Measurements from ENCODE around the gene SLC35G6. TPM values are rescaled to one million over a fixed set of nuclear protein-coding genes. Genes with fewer than 3 reads are reported as not detected.
A peak's percentile ranks its signal among the peaks of the same experiment; 100 is the strongest.

SLC35G6 gene
- polyA plus RNA-seq, 2 donors: 0.01 TPM; not detected in 1

DNA sequence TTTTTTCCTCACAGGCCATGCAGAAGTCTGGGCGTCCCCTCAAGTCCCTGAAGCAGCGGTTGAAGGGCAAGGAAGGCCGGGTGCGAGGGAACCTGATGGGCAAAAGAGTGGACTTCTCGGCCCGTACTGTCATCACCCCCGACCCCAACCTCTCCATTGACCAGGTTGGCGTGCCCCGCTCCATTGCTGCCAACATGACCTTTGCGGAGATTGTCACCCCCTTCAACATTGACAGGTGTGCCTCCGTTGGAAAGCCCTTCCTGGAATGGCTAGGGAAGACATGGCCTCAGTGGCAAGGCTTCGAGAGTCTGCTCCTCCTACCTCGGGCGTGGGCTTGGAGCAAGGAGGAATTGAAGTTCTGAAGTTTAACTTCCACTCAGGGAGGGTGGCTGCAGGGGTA, 16.4 kb downstream of the SLC35G6 start:
- Histone ChIP-seq H3K4me1 (ENCODE audit: control insufficient read depth in 2 of 2, insufficient read depth in 2 of 2, low read length in 1 of 2) (peaks cover 0 to 2% of the 10 kb centered on the region in 2 donors), H3K9me3 (ENCODE audit: control insufficient read depth in 2 of 2, insufficient read depth in 1 of 2, low read depth in 1 of 2, low read length in 1 of 2) (no peaks in the 10 kb centered on the region), H3K27me3 (ENCODE audit: control insufficient read depth in 1 of 2, insufficient read depth in 2 of 2, low read length in 2 of 2) (no peaks in the 10 kb centered on the region), H3K4me3 (ENCODE audit: low read depth in 1 of 2, low read length in 2 of 2) (no peak overlapping the region), H3K36me3 (ENCODE audit: control insufficient read depth in 2 of 2, insufficient read depth in 2 of 2, low read length in 1 of 2) (peaks cover 31 to 60% of the 10 kb centered on the region in 2 donors), H3K27ac (ENCODE audit: low read depth in 2 of 2, low read length in 1 of 2) (no peak overlapping the region)
- 91 to 92% methylated on average over 14 of the region's 14 CpGs for WGBS, 2 donors

- Histone ChIP-seq H3K27ac (ENCODE audit: low read depth in 2 of 2, low read length in 1 of 2) (no peak overlapping the region), H3K9me3 (ENCODE audit: control insufficient read depth in 2 of 2, insufficient read depth in 1 of 2, low read depth in 1 of 2, low read length in 1 of 2) (no peaks in the 10 kb centered on the region), H3K27me3 (ENCODE audit: control insufficient read depth in 1 of 2, insufficient read depth in 2 of 2, low read length in 2 of 2) (no peaks in the 10 kb centered on the region), H3K4me1 (ENCODE audit: control insufficient read depth in 2 of 2, insufficient read depth in 2 of 2, low read length in 1 of 2) (no peaks in the 10 kb centered on the region), H3K4me3 (ENCODE audit: low read depth in 1 of 2, low read length in 2 of 2) (no peak overlapping the region), H3K36me3 (ENCODE audit: control insufficient read depth in 2 of 2, insufficient read depth in 2 of 2, low read length in 1 of 2) (peaks cover 44 to 74% of the 10 kb centered on the region in 2 donors)
- WGBS, 2 donors: 85 to 87% methylated on average over 11 of the region's 11 CpGs
These were observed 17.9 kb downstream of the SLC35G6 start for GRCh38 chr17:7499161-7499560.

GRCh38 chr17:7501729-7502128, 20.5 kb downstream of the SLC35G6 start:
- no peaks in the 10 kb centered on the region for H3K27me3 ChIP-seq (ENCODE audit: control insufficient read depth in 1 of 2, insufficient read depth in 2 of 2, low read length in 2 of 2)
- H3K4me1 ChIP-seq (ENCODE audit: control insufficient read depth in 2 of 2, insufficient read depth in 2 of 2, low read length in 1 of 2): no peaks in the 10 kb centered on the region
- 84% methylated on average over 14 of the region's 14 CpGs for WGBS, 2 donors
- peaks cover 41 to 61% of the 10 kb centered on the region in 2 donors for H3K36me3 ChIP-seq (ENCODE audit: control insufficient read depth in 2 of 2, insufficient read depth in 2 of 2, low read length in 1 of 2)
- H3K27ac ChIP-seq (ENCODE audit: low read depth in 2 of 2, low read length in 1 of 2): no peak overlapping the region
- no peaks in the 10 kb centered on the region for H3K9me3 ChIP-seq (ENCODE audit: control insufficient read depth in 2 of 2, insufficient read depth in 1 of 2, low read depth in 1 of 2, low read length in 1 of 2)
- no peak overlapping the region for H3K4me3 ChIP-seq (ENCODE audit: low read depth in 1 of 2, low read length in 2 of 2)

DNA sequence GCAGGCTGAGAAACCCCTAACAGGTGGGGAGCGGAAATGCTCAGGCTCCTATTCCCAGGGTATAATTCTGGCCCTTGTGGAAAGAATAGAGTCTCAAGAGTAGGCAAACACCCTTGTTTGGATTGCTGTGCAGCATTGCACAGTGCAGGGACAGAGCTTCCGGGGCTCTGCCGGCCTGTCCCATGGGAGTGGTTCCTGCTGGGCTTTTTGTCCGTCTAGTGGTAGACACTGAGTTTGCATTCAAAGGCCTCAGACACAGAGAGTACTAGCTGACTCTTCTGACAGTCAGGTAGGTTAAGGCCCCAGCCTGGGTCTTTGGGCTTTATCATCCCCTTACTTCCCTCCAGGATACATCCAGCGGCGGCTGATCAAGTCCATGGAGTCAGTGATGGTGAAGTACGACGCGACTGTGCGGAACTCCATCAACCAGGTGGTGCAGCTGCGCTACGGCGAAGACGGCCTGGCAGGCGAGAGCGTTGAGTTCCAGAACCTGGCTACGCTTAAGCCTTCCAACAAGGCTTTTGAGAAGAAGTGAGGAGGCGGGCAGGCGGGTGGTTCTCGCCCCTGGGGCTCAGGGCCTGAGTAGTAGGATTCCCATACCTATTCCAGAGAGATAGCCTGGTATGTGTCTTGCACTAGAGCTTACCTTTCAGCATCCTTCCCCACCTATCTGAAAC, 21.1 kb downstream of the SLC35G6 start:
- 90 to 92% methylated on average over 20 of the region's 20 CpGs for WGBS, 2 donors
- H3K27me3 ChIP-seq (ENCODE audit: control insufficient read depth in 1 of 2, insufficient read depth in 2 of 2, low read length in 2 of 2): no peaks in the 10 kb centered on the region
- H3K36me3 ChIP-seq (ENCODE audit: control insufficient read depth in 2 of 2, insufficient read depth in 2 of 2, low read length in 1 of 2): peaks cover 38 to 56% of the 10 kb centered on the region in 2 donors
- H3K4me3 ChIP-seq (ENCODE audit: low read depth in 1 of 2, low read length in 2 of 2): no peak overlapping the region
- H3K27ac ChIP-seq (ENCODE audit: low read depth in 2 of 2, low read length in 1 of 2): no peak overlapping the region
- no peaks in the 10 kb centered on the region for H3K4me1 ChIP-seq (ENCODE audit: control insufficient read depth in 2 of 2, insufficient read depth in 2 of 2, low read length in 1 of 2)
- no peaks in the 10 kb centered on the region for H3K9me3 ChIP-seq (ENCODE audit: control insufficient read depth in 2 of 2, insufficient read depth in 1 of 2, low read depth in 1 of 2, low read length in 1 of 2)

GRCh38 chr17:7502987-7503386, 21.7 kb downstream of the SLC35G6 start:
- H3K9me3 ChIP-seq (ENCODE audit: control insufficient read depth in 2 of 2, insufficient read depth in 1 of 2, low read depth in 1 of 2, low read length in 1 of 2): no peaks in the 10 kb centered on the region
- H3K27ac ChIP-seq (ENCODE audit: low read depth in 2 of 2, low read length in 1 of 2): no peak overlapping the region
- WGBS, 2 donors: 87% methylated on average over 14 of the region's 14 CpGs
- peaks cover 33 to 49% of the 10 kb centered on the region in 2 donors for H3K36me3 ChIP-seq (ENCODE audit: control insufficient read depth in 2 of 2, insufficient read depth in 2 of 2, low read length in 1 of 2)
- H3K4me1 ChIP-seq (ENCODE audit: control insufficient read depth in 2 of 2, insufficient read depth in 2 of 2, low read length in 1 of 2): no peaks in the 10 kb centered on the region
- H3K4me3 ChIP-seq (ENCODE audit: low read depth in 1 of 2, low read length in 2 of 2): no peak overlapping the region
- H3K27me3 ChIP-seq (ENCODE audit: control insufficient read depth in 1 of 2, insufficient read depth in 2 of 2, low read length in 2 of 2): no peaks in the 10 kb centered on the region

GRCh38 chr17:7503521-7503920, 22.3 kb downstream of the SLC35G6 start:
- no peak overlapping the region for H3K4me3 ChIP-seq (ENCODE audit: low read depth in 1 of 2, low read length in 2 of 2)
- no peaks in the 10 kb centered on the region for H3K9me3 ChIP-seq (ENCODE audit: control insufficient read depth in 2 of 2, insufficient read depth in 1 of 2, low read depth in 1 of 2, low read length in 1 of 2)
- 94 to 97% methylated on average over 8 of the region's 8 CpGs for WGBS, 2 donors
- no peaks in the 10 kb centered on the region for H3K27me3 ChIP-seq (ENCODE audit: control insufficient read depth in 1 of 2, insufficient read depth in 2 of 2, low read length in 2 of 2)
- H3K4me1 ChIP-seq (ENCODE audit: control insufficient read depth in 2 of 2, insufficient read depth in 2 of 2, low read length in 1 of 2): no peaks in the 10 kb centered on the region
- no peak overlapping the region for H3K27ac ChIP-seq (ENCODE audit: low read depth in 2 of 2, low read length in 1 of 2)
- H3K36me3 ChIP-seq (ENCODE audit: control insufficient read depth in 2 of 2, insufficient read depth in 2 of 2, low read length in 1 of 2): peaks cover 29 to 49% of the 10 kb centered on the region in 2 donors

GRCh38 chr17:7508145-7508544, 26.9 kb downstream of the SLC35G6 start:
- no peak overlapping the region for H3K4me3 ChIP-seq (ENCODE audit: low read depth in 1 of 2, low read length in 2 of 2)
- peak overlapping the region in 1 of 2 donors; percentile 1 for H3K27ac ChIP-seq (ENCODE audit: low read depth in 2 of 2, low read length in 1 of 2)
- H3K9me3 ChIP-seq (ENCODE audit: control insufficient read depth in 2 of 2, insufficient read depth in 1 of 2, low read depth in 1 of 2, low read length in 1 of 2): peaks cover 0 to 4% of the 10 kb centered on the region in 2 donors
- peaks cover 30 to 54% of the 10 kb centered on the region in 2 donors for H3K36me3 ChIP-seq (ENCODE audit: control insufficient read depth in 2 of 2, insufficient read depth in 2 of 2, low read length in 1 of 2)
- H3K4me1 ChIP-seq (ENCODE audit: control insufficient read depth in 2 of 2, insufficient read depth in 2 of 2, low read length in 1 of 2): peaks cover 0 to 2% of the 10 kb centered on the region in 2 donors
- WGBS, 2 donors: 65 to 66% methylated on average over 11 of the region's 11 CpGs
- no peaks in the 10 kb centered on the region for H3K27me3 ChIP-seq (ENCODE audit: control insufficient read depth in 1 of 2, insufficient read depth in 2 of 2, low read length in 2 of 2)

GRCh38 chr17:7508846-7509245, 27.6 kb downstream of the SLC35G6 start:
- Histone ChIP-seq H3K4me3 (ENCODE audit: low read depth in 1 of 2, low read length in 2 of 2) (no peak overlapping the region), H3K27ac (ENCODE audit: low read depth in 2 of 2, low read length in 1 of 2) (no peak overlapping the region), H3K9me3 (ENCODE audit: control insufficient read depth in 2 of 2, insufficient read depth in 1 of 2, low read depth in 1 of 2, low read length in 1 of 2) (peaks cover 0 to 4% of the 10 kb centered on the region in 2 donors), H3K27me3 (ENCODE audit: control insufficient read depth in 1 of 2, insufficient read depth in 2 of 2, low read length in 2 of 2) (no peaks in the 10 kb centered on the region), H3K36me3 (ENCODE audit: control insufficient read depth in 2 of 2, insufficient read depth in 2 of 2, low read length in 1 of 2) (peaks cover 26 to 54% of the 10 kb centered on the region in 2 donors), H3K4me1 (ENCODE audit: control insufficient read depth in 2 of 2, insufficient read depth in 2 of 2, low read length in 1 of 2) (peaks cover 0 to 2% of the 10 kb centered on the region in 2 donors)
- WGBS, 2 donors: 92 to 93% methylated on average over 9 of the region's 9 CpGs

GRCh38 chr17:7509937-7510336, 28.7 kb downstream of the SLC35G6 start:
- Histone ChIP-seq H3K27ac (ENCODE audit: low read depth in 2 of 2, low read length in 1 of 2) (no peak overlapping the region), H3K9me3 (ENCODE audit: control insufficient read depth in 2 of 2, insufficient read depth in 1 of 2, low read depth in 1 of 2, low read length in 1 of 2) (peaks cover 0 to 4% of the 10 kb centered on the region in 2 donors), H3K36me3 (ENCODE audit: control insufficient read depth in 2 of 2, insufficient read depth in 2 of 2, low read length in 1 of 2) (peaks cover 25 to 55% of the 10 kb centered on the region in 2 donors), H3K4me1 (ENCODE audit: control insufficient read depth in 2 of 2, insufficient read depth in 2 of 2, low read length in 1 of 2) (peaks cover 0 to 4% of the 10 kb centered on the region in 2 donors), H3K27me3 (ENCODE audit: control insufficient read depth in 1 of 2, insufficient read depth in 2 of 2, low read length in 2 of 2) (no peaks in the 10 kb centered on the region), H3K4me3 (ENCODE audit: low read depth in 1 of 2, low read length in 2 of 2) (no peak overlapping the region)
- WGBS, 2 donors: 75 to 84% methylated on average over 5 of the region's 5 CpGs

- H3K27me3 ChIP-seq (ENCODE audit: control insufficient read depth in 1 of 2, insufficient read depth in 2 of 2, low read length in 2 of 2): no peaks in the 10 kb centered on the region
- no peak overlapping the region for H3K27ac ChIP-seq (ENCODE audit: low read depth in 2 of 2, low read length in 1 of 2)
- H3K9me3 ChIP-seq (ENCODE audit: control insufficient read depth in 2 of 2, insufficient read depth in 1 of 2, low read depth in 1 of 2, low read length in 1 of 2): peaks cover 0 to 4% of the 10 kb centered on the region in 2 donors
- WGBS, 2 donors: 77 to 80% methylated on average over 10 of the region's 10 CpGs
- peaks cover 25 to 57% of the 10 kb centered on the region in 2 donors for H3K36me3 ChIP-seq (ENCODE audit: control insufficient read depth in 2 of 2, insufficient read depth in 2 of 2, low read length in 1 of 2)
- H3K4me1 ChIP-seq (ENCODE audit: control insufficient read depth in 2 of 2, insufficient read depth in 2 of 2, low read length in 1 of 2): peaks cover 0 to 4% of the 10 kb centered on the region in 2 donors
- no peak overlapping the region for H3K4me3 ChIP-seq (ENCODE audit: low read depth in 1 of 2, low read length in 2 of 2)
These were observed 29.9 kb downstream of the SLC35G6 start for GRCh38 chr17:7511108-7511507.
